M059J (cell line): Measurements from ENCODE around the gene CNOT9. TPM values are rescaled to one million over a fixed set of nuclear protein-coding genes. Genes with fewer than 3 reads are reported as not detected.
"Not testable (repeated sequence)": the region's sequence is repeated elsewhere in the genome, so short reads cannot be mapped to it uniquely, and the experiment has no call there.

Experiments
- DNase-seq: peaks from one replicate; pipeline ENCODE4 v3.0.0-alpha.2; 2012; ENCODE audit warnings: low read depth
- total RNA-seq: library from RNA; depleted of rRNA; stranded (reverse); fragments of >200 nt; shearing (Covaris generic); gene quantifications from 2 replicates; pipeline ENCODE4 v1.2.3, GENCODE V29; 2014; rRNA removed

CNOT9 gene
- total RNA-seq = 131 and 138 TPM in 2 replicates

DNA sequence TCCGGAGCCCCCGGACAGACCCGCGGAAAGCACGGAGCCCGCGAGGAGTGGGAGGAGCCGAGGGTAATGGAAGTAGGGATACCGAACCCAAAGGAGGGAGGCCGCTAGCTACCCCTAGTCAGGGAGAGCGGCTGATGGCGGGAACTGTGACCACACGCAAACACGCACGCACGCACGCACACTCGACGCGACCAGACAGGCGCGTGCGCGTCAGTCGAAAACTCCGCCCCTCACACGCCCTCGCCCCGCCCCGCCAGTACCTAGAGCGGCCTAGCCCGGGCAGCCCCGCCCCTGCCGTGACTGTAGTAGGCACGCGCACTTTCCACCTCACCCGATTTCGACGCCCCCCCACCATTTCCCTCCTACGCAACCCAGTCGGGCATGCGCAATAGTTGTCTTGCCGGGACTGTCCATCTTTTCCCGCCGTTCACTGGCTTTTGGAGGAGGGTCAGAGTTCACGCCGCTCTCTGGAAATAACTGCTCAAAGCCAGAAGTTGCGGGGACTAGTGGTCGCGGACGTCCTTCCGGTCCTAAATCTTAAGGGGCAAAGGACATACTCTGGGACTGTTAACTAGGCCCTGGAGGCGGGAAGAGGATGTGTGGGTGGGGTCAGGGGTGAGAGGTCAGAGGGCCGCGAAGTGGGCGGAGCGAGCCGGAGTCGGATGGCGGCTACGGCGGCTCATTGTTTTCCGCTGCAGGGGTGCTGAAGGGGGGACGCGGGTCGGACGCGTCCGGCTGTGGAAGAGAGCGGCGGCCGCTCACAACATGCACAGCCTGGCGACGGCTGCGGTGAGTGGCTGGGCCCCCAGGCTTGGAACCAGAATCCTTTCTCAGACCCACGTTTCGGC lies at the start of gene CNOT9, which contains the start of gene USP37:
CNOT9 (plus strand) TSS at position 650 of the 848 bp plus-strand sequence; CDS start at position 766, 116 bp downstream.
USP37 (minus strand) TSS at position 162 of the 848 bp plus-strand sequence. CDS start 9,698 bp downstream, outside the sequence.
- DNase-seq = peak; percentile 95

- DNase-seq = no peak
Observed at GRCh38 chr2:218518876-218519275, 49.8 kb upstream of the CNOT9 start.

DNA sequence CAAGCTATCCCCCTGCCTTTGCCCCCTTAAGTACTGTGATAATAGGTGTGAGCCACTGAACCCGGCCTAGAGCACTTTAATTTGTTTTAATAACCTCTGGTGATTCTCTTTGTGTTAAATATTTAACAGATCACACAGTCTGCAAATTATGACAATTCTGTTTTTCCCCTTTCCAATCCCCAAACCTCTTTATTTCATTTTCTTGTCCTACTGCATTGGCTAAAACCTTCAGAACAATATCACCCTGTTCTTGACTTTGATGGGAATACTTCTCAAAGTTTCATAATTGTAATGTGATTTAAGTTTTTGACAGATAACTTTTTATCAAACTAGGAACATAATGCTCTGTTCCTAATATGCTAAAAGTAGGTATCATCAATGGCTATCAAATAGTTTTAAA lies 45.0 kb upstream of the CNOT9 start:
- no peak for DNase-seq

GRCh38 chr2:218528409-218528808 lies 40.2 kb upstream of the CNOT9 start:
- not testable (repeated sequence) for DNase-seq

DNA sequence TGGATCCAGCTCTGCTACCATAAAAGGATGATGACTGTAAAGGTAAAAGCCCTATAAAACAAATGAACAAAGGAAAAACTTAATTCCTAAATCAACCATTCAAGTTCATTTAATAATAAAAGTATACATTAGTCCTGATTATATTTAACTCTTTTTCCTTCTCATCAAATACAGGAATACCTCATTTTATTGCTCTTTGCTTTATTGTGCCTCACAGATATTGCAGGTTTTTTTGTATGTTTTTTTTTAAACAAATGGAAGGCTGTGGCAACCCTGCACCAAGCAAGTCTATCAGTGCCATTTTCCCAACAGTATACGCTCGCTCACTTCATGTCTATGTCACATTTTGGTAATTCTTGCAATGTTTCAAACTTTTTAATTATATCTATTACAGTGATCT lies 38.6 kb upstream of the CNOT9 start:
- no peak for DNase-seq

- DNase-seq = peak; percentile 34
Observed at GRCh38 chr2:218536804-218537494, 31.7 kb upstream of the CNOT9 start.

- no peak for DNase-seq
Observed at GRCh38 chr2:218540015-218540414, 28.6 kb upstream of the CNOT9 start.

- DNase-seq = no peak
Observed at GRCh38 chr2:218546012-218546411, 22.6 kb upstream of the CNOT9 start.

- DNase-seq = no peak
Observed at GRCh38 chr2:218547511-218547910, 21.1 kb upstream of the CNOT9 start.

DNA sequence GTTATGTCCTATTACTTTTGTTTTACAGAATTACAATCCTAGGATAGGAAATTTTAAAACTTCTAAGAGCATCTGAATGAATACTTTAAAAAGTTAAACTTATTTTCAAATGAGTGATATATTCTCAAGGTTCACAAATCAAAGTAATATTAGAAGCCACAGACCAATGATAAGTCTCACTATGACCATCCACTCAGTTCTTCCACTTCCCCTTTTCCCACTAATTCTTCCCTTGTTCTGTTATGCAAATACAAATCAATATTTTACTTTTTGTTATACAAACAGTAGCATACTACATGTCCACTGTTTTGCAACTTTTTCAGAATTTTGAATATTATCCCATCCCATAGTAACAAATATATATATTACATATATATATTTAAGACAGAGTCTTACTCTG lies 20.7 kb upstream of the CNOT9 start:
- DNase-seq = no peak

GRCh38 chr2:218554225-218554624 lies 14.4 kb upstream of the CNOT9 start:
- not testable (repeated sequence) for DNase-seq

DNA sequence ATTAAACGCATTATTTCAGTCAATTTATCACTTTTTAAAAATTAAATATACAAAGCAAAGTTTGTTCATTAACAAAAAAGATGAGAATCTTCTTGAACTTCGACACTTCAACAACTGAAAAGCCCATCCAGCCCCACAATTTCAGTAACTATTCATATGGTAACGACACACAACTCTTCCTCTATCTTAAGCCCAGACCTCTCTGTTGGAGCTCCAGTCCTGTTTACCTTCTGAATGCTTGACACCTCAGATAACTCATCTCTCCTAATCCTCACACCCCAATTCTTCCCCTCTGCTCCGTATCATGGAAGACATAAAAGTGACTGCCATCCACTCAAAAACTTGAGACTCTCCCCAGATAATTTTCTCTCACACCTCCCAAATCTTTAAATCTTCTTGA lies 13.1 kb upstream of the CNOT9 start:
- DNase-seq = no peak

- no peak for DNase-seq
Observed at GRCh38 chr2:218557941-218558340, 10.7 kb upstream of the CNOT9 start.

GRCh38 chr2:218558986-218559385 lies 9.7 kb upstream of the CNOT9 start:
- no peak for DNase-seq

DNA sequence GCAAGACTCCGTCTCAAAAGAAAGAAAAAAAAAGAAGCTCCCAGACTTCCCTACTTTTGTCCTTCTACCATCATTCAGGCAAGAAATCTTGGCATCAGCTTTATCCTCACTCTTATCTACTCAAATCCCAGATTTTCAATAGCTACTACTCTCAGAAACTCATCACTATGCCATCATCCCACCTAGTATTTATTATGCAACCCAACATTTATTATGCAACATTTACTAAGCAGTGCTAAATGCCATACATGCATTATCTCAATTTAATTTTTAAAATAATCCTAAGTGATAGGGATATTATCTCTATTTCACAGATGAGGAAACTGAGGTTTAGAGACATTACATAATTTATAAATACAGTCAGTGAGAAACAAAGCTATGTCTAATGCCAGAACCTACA lies 4.6 kb upstream of the CNOT9 start:
- no peak for DNase-seq

DNA sequence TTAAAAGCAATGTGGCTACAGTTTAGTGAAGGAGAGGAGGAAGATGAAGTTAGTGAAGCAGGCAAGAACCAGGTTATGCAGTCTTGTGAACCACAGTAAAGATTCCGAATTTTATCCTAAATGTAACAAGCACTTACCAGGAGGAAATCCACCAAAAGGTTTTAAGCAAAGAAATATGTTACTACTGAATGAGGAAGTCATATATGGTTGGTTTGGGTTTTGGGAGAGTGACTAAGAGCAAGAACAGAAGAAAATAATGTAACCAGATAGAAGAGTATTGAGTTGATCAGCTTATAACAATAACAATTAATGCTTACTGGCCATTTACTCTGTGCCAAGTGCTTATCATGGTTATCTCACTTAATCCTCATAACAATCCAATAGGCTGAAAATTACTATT lies 2.3 kb upstream of the CNOT9 start:
- DNase-seq = no peak

DNA sequence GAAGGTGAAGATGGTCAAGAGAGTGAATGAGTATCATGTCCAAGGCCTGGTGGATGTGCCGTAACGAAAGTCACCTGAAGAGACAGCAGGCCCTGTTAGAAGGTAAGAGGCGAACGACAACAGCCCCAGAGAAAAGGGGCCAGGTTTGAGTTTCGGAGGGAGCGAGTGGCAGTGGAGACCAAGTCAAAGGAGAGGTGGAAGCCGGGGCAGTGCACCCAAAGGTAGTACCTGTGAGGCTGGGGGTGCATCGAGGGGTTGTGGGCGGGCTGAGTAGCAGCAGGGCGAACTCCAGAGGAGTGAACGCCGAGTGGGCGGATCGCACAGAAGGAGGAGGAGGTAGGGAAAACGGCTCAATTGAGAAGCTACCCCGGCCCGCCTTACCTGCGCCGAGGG lies 846 bp upstream of the CNOT9 start:
- no peak for DNase-seq

- peak; percentile 80 for DNase-seq
Observed at GRCh38 chr2:218569038-218569431, 396 bp downstream of the CNOT9 start.

DNA sequence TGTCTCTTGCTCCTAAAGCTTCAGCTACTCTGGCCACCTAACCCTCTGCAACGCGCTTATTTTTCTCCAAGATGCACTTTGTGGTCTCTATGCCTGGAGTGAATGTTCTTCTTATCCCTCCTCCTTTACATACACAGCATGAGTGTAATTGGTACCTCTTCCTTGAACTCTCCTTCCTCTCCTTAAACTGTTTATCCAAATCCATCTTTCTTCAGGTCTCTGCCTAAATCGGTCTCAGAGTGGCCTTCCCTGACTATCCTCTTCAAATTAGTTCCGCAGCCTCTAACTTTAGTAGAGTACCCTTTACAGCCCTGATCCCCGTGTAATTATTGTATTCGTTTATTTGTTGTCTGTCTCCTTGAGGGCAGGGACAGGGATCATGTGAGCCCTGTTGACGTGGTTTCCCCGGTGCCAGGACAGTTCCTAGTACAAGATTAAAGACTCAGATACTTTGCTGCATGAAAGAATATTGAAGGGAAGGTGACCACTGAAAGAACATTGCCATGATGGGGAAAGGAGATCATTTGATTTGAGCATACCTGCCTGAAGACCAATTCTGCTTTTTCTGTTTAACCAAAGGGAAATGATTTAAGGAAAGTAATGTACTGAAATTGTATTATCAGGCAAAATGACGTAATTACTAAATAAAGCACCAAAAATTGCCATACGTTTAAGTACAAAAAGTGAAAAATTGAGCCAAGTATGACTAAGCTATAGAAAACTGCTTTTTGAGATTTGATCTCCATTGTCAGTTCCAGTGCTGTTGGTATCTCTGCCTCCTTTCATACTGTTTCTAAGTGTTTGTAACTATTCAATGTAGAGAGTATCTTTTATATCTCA lies 1.2 kb downstream of the CNOT9 start:
- peak; percentile 68 for DNase-seq

- DNase-seq = peak; percentile 38
Observed at GRCh38 chr2:218570850-218571249, 2.2 kb downstream of the CNOT9 start.

DNA sequence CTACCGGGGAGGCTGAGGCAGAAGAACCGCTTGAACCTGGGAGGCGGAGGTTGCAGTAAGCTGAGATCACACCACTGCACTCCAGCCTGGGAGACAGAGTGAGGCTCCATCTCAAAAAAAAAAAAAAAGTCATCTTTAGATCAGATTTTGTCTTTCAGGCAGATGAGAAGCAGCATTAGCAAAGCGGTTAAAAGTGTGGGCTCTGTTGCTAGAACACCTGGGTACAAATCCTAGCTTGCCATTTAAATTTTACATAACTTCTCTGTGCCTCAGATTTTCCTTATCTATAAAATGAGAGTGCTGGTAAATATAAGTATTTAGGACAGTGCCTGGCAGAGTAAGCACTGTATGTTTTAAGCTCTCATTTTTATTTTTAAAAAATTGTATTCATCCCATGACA lies 8.2 kb downstream of the CNOT9 start:
- DNase-seq = no peak
